Mesenchymal stem cell (in vitro differentiated cells and primary cell): ENCODE data around the gene ACTL9.

ENCODE experiments used
- DNase-seq: peaks from one replicate; pipeline ENCODE4 v3.0.0-alpha.2; 2013
- H2AFZ ChIP-seq: one replicate; pipeline ENCODE4 v1.6.1; 2013; ENCODE audit warnings: low read depth, mild to moderate bottlenecking, control low read depth, inconsistent platforms, low read length, moderate library complexity
- H2AK5ac ChIP-seq: 2 replicates; pipeline ENCODE4 v1.6.1; 2013; ENCODE audit warnings: low read length, moderate library complexity, mild to moderate bottlenecking, inconsistent platforms; ENCODE audit not compliant: severe bottlenecking
- H2BK120ac ChIP-seq: one replicate; pipeline ENCODE4 v1.6.1; 2013; ENCODE audit warnings: low read depth, mild to moderate bottlenecking, inconsistent platforms, low read length, moderate library complexity
- H2BK12ac ChIP-seq, 2 experiments: one replicate each; pipeline ENCODE4 v1.6.1; 2013; ENCODE audit warnings: inconsistent platforms in 2 of 2, low read length in 2 of 2, mild to moderate bottlenecking in 2 of 2, moderate library complexity in 2 of 2, control low read depth in 1 of 2
- H2BK15ac ChIP-seq: one replicate; pipeline ENCODE4 v1.6.1; 2013; ENCODE audit warnings: mild to moderate bottlenecking, low read depth, inconsistent platforms; ENCODE audit not compliant: poor library complexity, severe bottlenecking
- H2BK5ac ChIP-seq: 2 replicates; pipeline ENCODE4 v1.6.1; 2013; ENCODE audit warnings: low read depth, mild to moderate bottlenecking, low read length, control low read depth, inconsistent platforms; ENCODE audit not compliant: poor library complexity, severe bottlenecking
- H3K14ac ChIP-seq, 2 experiments: one replicate each; pipeline ENCODE4 v1.6.1; 2013; ENCODE audit warnings: inconsistent platforms in 2 of 2, low read length in 2 of 2, control low read depth in 1 of 2, mild to moderate bottlenecking in 1 of 2, moderate library complexity in 1 of 2
- H3K18ac ChIP-seq, 2 experiments: one replicate each; pipeline ENCODE4 v1.6.1; 2013; ENCODE audit warnings: inconsistent platforms in 2 of 2, low read length in 2 of 2, control low read depth in 1 of 2, low read depth in 1 of 2, mild to moderate bottlenecking in 1 of 2
- H3K23ac ChIP-seq, 2 experiments: one replicate each; pipeline ENCODE4 v1.6.1; 2013; ENCODE audit warnings: inconsistent platforms in 2 of 2, low read length in 2 of 2, mild to moderate bottlenecking in 2 of 2, moderate library complexity in 2 of 2, control low read depth in 1 of 2
- H3K27ac ChIP-seq: 2 replicates; pipeline ENCODE4 v1.5.1; 2013; ENCODE audit warnings: mild to moderate bottlenecking, moderate library complexity, low read length, control low read depth, inconsistent platforms; ENCODE audit not compliant: poor library complexity, severe bottlenecking
- H3K27me3 ChIP-seq, 2 experiments: 2 replicates each; pipeline versions ENCODE4 v1.6.1 to v1.7.0; 2013; ENCODE audit warnings: low read length in 2 of 2, mild to moderate bottlenecking in 2 of 2, moderate library complexity in 2 of 2, control low read depth in 1 of 2, inconsistent platforms in 1 of 2; ENCODE audit not compliant: control insufficient read depth in 1 of 2, insufficient read depth in 1 of 2
- H3K36me3 ChIP-seq, 2 experiments: 2 replicates each; pipeline versions ENCODE4 v1.6.1 to v1.7.0; 2013; ENCODE audit warnings: low read length in 2 of 2, control low read depth in 1 of 2, inconsistent platforms in 1 of 2, low read depth in 1 of 2, mild to moderate bottlenecking in 1 of 2; ENCODE audit not compliant: insufficient read depth in 2 of 2, control insufficient read depth in 1 of 2
- H3K4ac ChIP-seq, 2 experiments: one replicate each; pipeline ENCODE4 v1.6.1; 2013; ENCODE audit warnings: inconsistent platforms in 2 of 2, low read length in 2 of 2, mild to moderate bottlenecking in 2 of 2, moderate library complexity in 2 of 2, control low read depth in 1 of 2, low read depth in 1 of 2
- H3K4me1 ChIP-seq: 2 replicates; pipeline ENCODE4 v1.6.1; 2013; ENCODE audit warnings: low read depth, low read length, control low read depth; ENCODE audit not compliant: control insufficient read depth, insufficient read depth
- H3K4me2 ChIP-seq: 2 replicates; pipeline ENCODE4 v1.6.1; 2013; ENCODE audit warnings: low read length, mild to moderate bottlenecking, inconsistent platforms; ENCODE audit not compliant: poor library complexity, severe bottlenecking
- H3K4me3 ChIP-seq, 2 experiments: 2 replicates each; pipeline versions ENCODE4 v1.5.1 to v1.7.0; 2013; ENCODE audit warnings: low read length in 2 of 2, mild to moderate bottlenecking in 2 of 2, control low read depth in 1 of 2, low read depth in 1 of 2; ENCODE audit not compliant: insufficient read depth in 1 of 2
- H3K79me1 ChIP-seq: replicated peaks from 2 replicates; pipeline ENCODE4 v1.6.1; 2013; ENCODE audit warnings: mild to moderate bottlenecking, control low read depth, low read length, inconsistent platforms; ENCODE audit not compliant: poor library complexity, severe bottlenecking
- H3K9ac ChIP-seq: 2 replicates; pipeline ENCODE4 v1.7.0; 2013; ENCODE audit warnings: mild to moderate bottlenecking, low read length, moderate library complexity
- H3K9me3 ChIP-seq: 2 replicates; pipeline ENCODE4 v1.7.0; 2013; ENCODE audit warnings: mild to moderate bottlenecking, low read length; ENCODE audit not compliant: control insufficient read depth
- H4K8ac ChIP-seq: one replicate; pipeline ENCODE4 v1.6.1; 2013; ENCODE audit warnings: inconsistent platforms, mild to moderate bottlenecking, low read length, moderate library complexity
- H4K91ac ChIP-seq: one replicate; pipeline ENCODE4 v1.6.1; 2013; ENCODE audit warnings: mild to moderate bottlenecking, low read length, inconsistent platforms
- WGBS: methylation state at CpG from one replicate; pipeline ENCODE4 v1.1.7; 2013; ENCODE audit warnings: mixed read lengths; 5-methylcytosine and 5-hydroxymethylcytosine counted together

The ACTL9 gene

GRCh38 chr19:8673276-8673891, 25.2 kb downstream of the ACTL9 start:
- Histone ChIP-seq H3K79me1 (no peaks in the 10 kb centered on the region), H3K4ac (no peak overlapping the region), H3K18ac (no peak overlapping the region), H3K9me3 (peaks cover under 1% of the 10 kb centered on the region), H3K27ac (no peak overlapping the region), H3K23ac (no peak overlapping the region), H2AK5ac (no peak overlapping the region), H3K4me3 (no peak overlapping the region), H2BK5ac (no peak overlapping the region), H2AFZ (no peak overlapping the region), H2BK120ac (no peak overlapping the region), H3K9ac (no peak overlapping the region), H3K4me1 (no peaks in the 10 kb centered on the region), H2BK12ac (no peak overlapping the region), H3K4me2 (no peak overlapping the region), H2BK15ac (no peak overlapping the region), H3K27me3 (peaks cover 0 to 2% of the 10 kb centered on the region in 2 experiments), H3K36me3 (no peaks in the 10 kb centered on the region), H4K8ac (no peak overlapping the region), H3K14ac (no peak overlapping the region), H4K91ac (no peak overlapping the region)
- 77% methylated on average over 6 of the region's 6 CpGs for WGBS
- no peak for DNase-seq

GRCh38 chr19:8666814-8667405, 31.7 kb downstream of the ACTL9 start:
- no peak overlapping the region for H2BK120ac ChIP-seq
- no peaks in the 10 kb centered on the region for H3K4me1 ChIP-seq
- no peaks in the 10 kb centered on the region for H3K79me1 ChIP-seq
- H2AFZ ChIP-seq = no peak overlapping the region
- no peak overlapping the region for H3K4ac ChIP-seq
- no peak overlapping the region for H2BK5ac ChIP-seq
- WGBS = 42% methylated on average over 5 of the region's 9 CpGs
- no peak overlapping the region for H3K14ac ChIP-seq
- H3K23ac ChIP-seq = no peak overlapping the region
- no peak overlapping the region for H3K27ac ChIP-seq
- H3K9me3 ChIP-seq = peaks cover 2% of the 10 kb centered on the region
- no peak overlapping the region for H2AK5ac ChIP-seq
- no peak overlapping the region for H2BK15ac ChIP-seq
- no peaks in the 10 kb centered on the region for H3K36me3 ChIP-seq
- no peak overlapping the region for H3K4me3 ChIP-seq
- H3K18ac ChIP-seq = no peak overlapping the region
- no peak overlapping the region for H2BK12ac ChIP-seq
- no peak overlapping the region for H4K8ac ChIP-seq
- H3K27me3 ChIP-seq = peaks cover 0 to 25% of the 10 kb centered on the region in 2 experiments
- no peak overlapping the region for H3K9ac ChIP-seq
- no peak for DNase-seq
- H4K91ac ChIP-seq = no peak overlapping the region
- H3K4me2 ChIP-seq = no peak overlapping the region

GRCh38 chr19:8665468-8666213, 33.0 kb downstream of the ACTL9 start:
- WGBS = 65% methylated on average over 3 of the region's 3 CpGs
- H2AK5ac ChIP-seq = no peak overlapping the region
- H3K4me2 ChIP-seq = no peak overlapping the region
- H3K79me1 ChIP-seq = no peaks in the 10 kb centered on the region
- H2BK120ac ChIP-seq = no peak overlapping the region
- H4K91ac ChIP-seq = no peak overlapping the region
- H3K4me3 ChIP-seq = no peak overlapping the region
- H3K9me3 ChIP-seq = peaks cover 2% of the 10 kb centered on the region
- H3K9ac ChIP-seq = no peak overlapping the region
- no peaks in the 10 kb centered on the region for H3K4me1 ChIP-seq
- no peak for DNase-seq
- no peak overlapping the region for H3K27ac ChIP-seq
- H3K14ac ChIP-seq = no peak overlapping the region
- no peak overlapping the region for H2BK15ac ChIP-seq
- H2BK5ac ChIP-seq = no peak overlapping the region
- H3K18ac ChIP-seq = no peak overlapping the region
- H2BK12ac ChIP-seq = no peak overlapping the region
- no peak overlapping the region for H3K23ac ChIP-seq
- peaks cover 0 to 25% of the 10 kb centered on the region in 2 experiments for H3K27me3 ChIP-seq
- H4K8ac ChIP-seq = no peak overlapping the region
- no peaks in the 10 kb centered on the region for H3K36me3 ChIP-seq
- H3K4ac ChIP-seq = no peak overlapping the region
- H2AFZ ChIP-seq = no peak overlapping the region

- 63% methylated on average over 4 of the region's 4 CpGs for WGBS
- Histone ChIP-seq H3K14ac (no peak overlapping the region), H3K18ac (no peak overlapping the region), H2BK12ac (no peak overlapping the region), H3K4ac (no peak overlapping the region), H3K36me3 (no peaks in the 10 kb centered on the region), H3K9me3 (peaks cover 2% of the 10 kb centered on the region), H3K9ac (no peak overlapping the region), H3K4me1 (no peaks in the 10 kb centered on the region), H2BK120ac (no peak overlapping the region), H2BK15ac (no peak overlapping the region), H3K23ac (no peak overlapping the region), H4K91ac (no peak overlapping the region), H3K79me1 (no peaks in the 10 kb centered on the region), H3K27me3 (peaks cover 5 to 33% of the 10 kb centered on the region in 2 experiments), H2BK5ac (no peak overlapping the region), H3K4me2 (no peak overlapping the region), H2AK5ac (no peak overlapping the region), H3K27ac (no peak overlapping the region), H3K4me3 (no peak overlapping the region), H2AFZ (no peak overlapping the region), H4K8ac (no peak overlapping the region)
- no peak for DNase-seq
Observed at GRCh38 chr19:8664671-8665057, 33.9 kb downstream of the ACTL9 start.
